Stimulated activated CD4-positive, alpha-beta T cell treated with anti-CD3 and anti-CD28 coated beads, TNF-alpha, amount 100 ng/mL, for 24 hours (primary cell): Measurements from ENCODE around the gene KCNJ11.

Source experiments
- DNase-seq, 3 experiments: peaks; one replicate each; pipeline ENCODE4 v3.0.0-alpha.2; 2020; ENCODE audit warnings: low read depth in 3 of 3

Gene KCNJ11

GRCh38 chr11:17391493-17392355 lies 3.3 kb upstream of the KCNJ11 start:
- DNase-seq, result no peak

GRCh38 chr11:17389957-17390649 lies 1.6 kb upstream of the KCNJ11 start:
- DNase-seq, result no peak

GRCh38 chr11:17389211-17389956 lies 925 bp upstream of the KCNJ11 start:
- DNase-seq, result peak; percentile 62 to 71 (median 63)

GRCh38 chr11:17387811-17388210 lies 648 bp downstream of the KCNJ11 start:
- DNase-seq, result no peak

GRCh38 chr11:17387254-17387653 lies 1.2 kb downstream of the KCNJ11 start:
- no peak for DNase-seq

GRCh38 chr11:17386331-17387084 lies 2.0 kb downstream of the KCNJ11 start:
- DNase-seq, result peak in 1 of 3 experiments; percentile 51

GRCh38 chr11:17385926-17386325 lies 2.5 kb downstream of the KCNJ11 start:
- DNase-seq, result no peak

- DNase-seq, result no peak
Measured at GRCh38 chr11:17385492-17385891, 3.0 kb downstream of the KCNJ11 start.

- DNase-seq, result peak; percentile 52 to 72 (median 56)
Measured at GRCh38 chr11:17384002-17384511, 4.4 kb downstream of the KCNJ11 start.

- DNase-seq, result no peak
Measured at GRCh38 chr11:17383461-17383860, 5.0 kb downstream of the KCNJ11 start.

GRCh38 chr11:17382046-17382728 lies 6.3 kb downstream of the KCNJ11 start:
- no peak for DNase-seq

GRCh38 chr11:17381156-17381555 lies 7.3 kb downstream of the KCNJ11 start:
- DNase-seq, result no peak

GRCh38 chr11:17379383-17380180 lies 8.9 kb downstream of the KCNJ11 start:
- DNase-seq, result no peak

- DNase-seq, result no peak
Measured at GRCh38 chr11:17378655-17379054, 9.8 kb downstream of the KCNJ11 start.

- DNase-seq, result no peak
Measured at GRCh38 chr11:17376493-17376892, 12.0 kb downstream of the KCNJ11 start.

GRCh38 chr11:17375547-17375946 lies 12.9 kb downstream of the KCNJ11 start:
- no peak for DNase-seq

- DNase-seq, result no peak
Measured at GRCh38 chr11:17371614-17372013, 16.8 kb downstream of the KCNJ11 start.

- no peak for DNase-seq
Measured at GRCh38 chr11:17369684-17370243, 18.7 kb downstream of the KCNJ11 start.

GRCh38 chr11:17369094-17369493 lies 19.4 kb downstream of the KCNJ11 start:
- DNase-seq, result no peak

- DNase-seq, result no peak
Measured at GRCh38 chr11:17368551-17368950, 19.9 kb downstream of the KCNJ11 start.
